Kidney tubule cell (primary cell): ENCODE results near the gene SAMD7.
A peak's percentile ranks its signal among the peaks of the same experiment; 100 is the strongest.

ENCODE experiments used
- DNase-seq: peaks from one replicate; pipeline ENCODE4 v3.0.0-alpha.2; 2018; ENCODE audit warnings: low spot score

Gene SAMD7

DNA sequence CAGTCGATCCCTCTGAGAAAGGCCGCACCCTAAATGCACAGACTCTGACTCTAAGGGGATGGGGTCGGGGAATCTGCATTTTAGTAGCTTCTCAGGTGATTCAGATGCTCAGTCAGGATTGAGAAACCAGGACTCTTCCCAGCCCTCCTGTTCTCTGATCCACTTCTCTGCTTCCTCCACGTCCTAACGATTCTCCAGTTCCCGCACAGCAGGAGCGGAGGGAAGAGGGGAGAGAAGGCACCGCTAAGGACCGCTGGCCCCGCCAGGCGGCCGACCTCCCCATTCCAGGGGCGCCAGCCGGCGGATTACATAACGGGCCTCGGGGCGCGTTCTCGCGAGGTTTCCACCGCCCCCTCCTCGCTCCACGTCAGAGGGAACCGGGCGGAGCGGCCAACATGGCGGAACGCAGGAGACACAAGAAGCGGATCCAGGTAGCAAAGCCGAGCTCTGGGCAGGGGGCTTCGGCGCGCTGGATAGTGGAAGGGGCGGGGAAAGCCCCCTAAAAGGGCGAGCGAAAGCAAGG, 55.1 kb downstream of the SAMD7 start, which contains the start of gene SEC62:
Gene SEC62 (plus strand): TSS at position 380 of the 523 bp plus-strand sequence. CDS start 16 bp downstream, at position 396.
- DNase-seq, result peak; percentile 90

DNA sequence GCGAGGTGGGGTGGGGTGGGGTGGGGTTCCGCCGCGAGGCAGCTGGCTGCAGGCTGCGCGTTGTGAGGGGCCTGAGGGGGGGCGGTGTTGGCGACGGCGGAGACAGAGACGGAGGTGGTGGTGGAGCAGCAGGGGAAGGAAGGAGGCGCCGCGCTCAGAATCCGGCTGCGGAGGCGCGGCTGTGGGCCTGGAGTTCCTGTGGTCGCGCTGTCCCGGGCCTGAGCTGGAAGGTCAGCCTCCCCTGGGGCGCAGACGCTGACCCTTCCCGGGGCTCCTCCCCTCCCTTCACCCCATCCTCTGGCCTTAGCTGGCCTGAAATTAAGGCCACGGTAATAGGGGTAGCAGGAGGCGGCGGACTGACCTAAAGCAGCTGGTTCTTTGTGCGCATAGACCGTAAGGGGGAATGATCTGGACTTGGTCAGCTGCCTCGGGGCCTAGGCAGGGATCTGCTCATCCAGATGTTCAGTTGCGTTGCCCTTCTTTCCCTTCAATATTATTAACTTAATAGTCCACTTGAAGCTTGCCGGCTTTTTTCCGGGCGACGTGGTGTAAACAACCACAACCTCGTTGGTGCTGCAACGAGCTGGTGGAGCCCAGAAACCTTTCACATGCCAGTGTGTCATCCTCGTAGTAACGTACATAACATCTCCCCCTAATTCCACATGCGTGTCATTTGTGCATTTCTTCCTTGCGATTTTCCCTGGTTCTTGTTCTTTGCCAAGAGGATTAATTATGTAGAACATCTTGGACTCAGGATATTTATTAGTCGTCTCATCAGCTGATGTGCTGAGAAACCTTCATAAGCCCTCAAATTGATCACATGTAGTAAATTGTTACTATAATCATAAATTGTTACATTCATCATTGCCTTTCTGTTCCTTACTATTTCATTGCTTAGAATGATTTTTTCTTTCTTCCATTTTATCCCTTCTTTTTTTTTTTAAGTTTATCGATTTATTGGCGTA, 55.9 kb downstream of the SAMD7 start:
- peak; percentile 51 for DNase-seq

DNA sequence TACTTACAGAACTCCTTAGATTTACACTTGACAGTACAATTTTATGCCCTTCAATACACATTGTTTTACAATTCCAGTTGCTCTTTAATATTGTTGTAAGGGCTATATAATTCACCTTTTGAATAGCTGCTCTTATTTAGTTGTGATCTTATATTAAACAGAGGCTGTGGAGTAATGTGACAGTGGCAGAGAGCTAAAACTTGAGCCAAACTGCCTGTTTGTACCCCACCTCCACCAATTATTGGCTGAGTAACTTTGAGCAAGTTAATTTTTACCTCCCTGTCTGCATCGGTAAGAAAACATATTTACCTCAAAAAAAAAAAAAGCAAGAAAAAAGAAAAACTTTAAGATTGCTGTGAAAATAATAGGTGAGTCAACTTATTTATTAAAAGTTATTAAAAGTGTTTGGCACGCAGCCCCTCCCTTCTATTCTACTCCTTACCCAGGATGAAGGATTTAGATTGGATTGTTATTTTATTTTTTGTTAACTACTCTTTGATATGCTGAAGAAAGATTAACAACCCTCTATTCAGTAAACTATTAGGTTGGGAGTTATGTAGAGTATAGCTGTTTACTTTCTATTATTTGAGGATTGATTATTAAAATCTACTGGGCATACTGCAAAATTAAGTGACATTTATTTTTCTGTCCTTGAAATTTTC, 57.0 kb downstream of the SAMD7 start:
- no peak for DNase-seq

DNA sequence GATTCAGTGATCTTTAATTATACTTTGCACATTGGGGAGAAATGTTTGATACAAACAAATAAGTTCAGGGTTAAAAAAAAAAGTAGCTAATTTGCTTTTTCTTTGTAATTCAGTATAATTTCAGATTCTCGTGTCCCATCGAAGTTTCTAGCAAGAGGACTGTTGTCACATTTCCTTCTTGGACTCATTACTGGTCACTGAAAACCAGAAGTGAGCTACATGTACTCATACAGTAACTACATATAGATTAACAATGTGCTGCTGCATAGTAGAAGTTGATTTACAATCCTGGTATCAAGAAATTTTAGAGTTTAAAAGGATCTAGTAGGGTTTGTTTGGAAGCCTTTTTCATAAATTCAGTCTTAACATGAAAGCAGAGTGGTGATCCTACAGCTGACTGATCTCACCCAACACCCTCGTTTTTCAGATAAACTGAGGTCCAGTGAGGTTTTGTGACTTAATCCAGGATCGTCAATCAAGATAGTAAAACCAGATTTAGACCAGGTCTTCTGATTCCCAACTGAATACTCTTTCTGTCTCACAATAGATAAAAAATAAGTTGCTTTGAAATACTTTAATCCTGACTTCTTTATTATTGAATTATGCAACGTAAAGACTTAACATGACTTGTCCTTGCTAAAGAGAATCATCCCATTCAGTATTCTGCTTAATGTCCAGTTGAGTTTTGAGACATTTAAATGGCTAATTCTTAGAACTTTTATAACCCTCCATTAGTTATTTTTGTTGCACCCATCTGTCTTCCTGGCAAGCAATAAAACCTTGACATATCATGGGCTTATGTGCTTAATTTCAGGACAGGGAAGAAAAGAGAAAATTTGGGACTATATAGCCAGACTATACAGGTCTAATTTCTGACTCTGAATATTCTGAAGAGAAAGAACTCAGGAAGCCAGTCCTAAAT, 58.1 kb downstream of the SAMD7 start:
- no peak for DNase-seq

DNA sequence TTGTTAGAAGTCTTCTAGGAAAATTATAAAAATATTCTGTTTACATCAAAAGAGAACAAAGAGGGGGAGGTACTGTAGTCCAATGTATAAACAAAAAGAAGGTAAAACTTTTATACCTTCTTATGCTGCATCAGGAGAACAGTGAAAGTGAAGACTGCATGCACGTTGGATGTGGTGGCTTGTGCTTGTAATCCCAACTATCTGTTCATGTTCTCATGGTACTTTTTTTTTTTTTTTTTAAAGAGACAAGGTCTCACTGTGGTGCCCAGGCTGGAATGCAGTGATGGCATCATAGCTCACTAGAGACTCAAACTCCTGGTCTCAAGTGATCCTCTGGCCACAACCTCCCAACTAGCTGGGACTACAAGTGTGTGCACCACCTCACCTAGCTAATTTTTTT, 59.5 kb downstream of the SAMD7 start:
- peak; percentile 4 for DNase-seq

DNA sequence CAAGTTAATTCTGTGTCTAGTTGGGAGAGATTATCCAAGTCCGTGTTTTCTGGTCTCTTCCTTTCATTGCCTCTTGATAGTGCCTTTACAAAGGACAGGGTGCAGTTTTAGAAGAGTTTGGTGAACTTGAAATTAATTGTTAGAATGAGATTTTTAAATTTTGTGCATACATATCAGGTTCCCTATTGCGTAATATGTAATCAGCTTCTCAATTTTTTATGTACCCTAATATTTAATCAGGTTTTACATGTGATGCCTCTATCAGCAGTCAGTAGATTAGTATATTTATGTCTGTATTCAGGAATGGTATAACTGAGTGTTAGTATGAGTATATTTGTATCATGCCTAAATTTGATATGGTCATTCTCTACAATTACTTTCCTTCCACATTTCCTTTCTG, 60.1 kb downstream of the SAMD7 start:
- no peak for DNase-seq

DNA sequence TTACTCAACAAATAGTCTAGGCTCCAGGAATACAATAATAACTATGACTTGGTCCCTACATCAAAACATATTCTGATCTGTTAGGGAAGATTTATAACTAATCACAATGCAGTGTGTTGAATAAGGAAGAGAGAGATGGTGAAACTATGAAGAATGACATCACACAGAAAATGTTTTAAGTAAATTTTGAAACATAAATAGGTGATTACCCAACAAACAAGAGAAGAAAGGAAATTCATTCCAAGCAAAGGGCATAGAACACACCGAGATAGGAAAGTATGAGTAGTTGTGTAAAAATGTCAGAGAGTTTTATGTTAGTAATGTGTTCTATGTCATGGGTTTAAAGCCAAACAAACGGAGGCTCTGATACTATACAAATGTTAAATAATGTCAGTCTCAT, 68.7 kb downstream of the SAMD7 start:
- DNase-seq, result peak; percentile 7

DNA sequence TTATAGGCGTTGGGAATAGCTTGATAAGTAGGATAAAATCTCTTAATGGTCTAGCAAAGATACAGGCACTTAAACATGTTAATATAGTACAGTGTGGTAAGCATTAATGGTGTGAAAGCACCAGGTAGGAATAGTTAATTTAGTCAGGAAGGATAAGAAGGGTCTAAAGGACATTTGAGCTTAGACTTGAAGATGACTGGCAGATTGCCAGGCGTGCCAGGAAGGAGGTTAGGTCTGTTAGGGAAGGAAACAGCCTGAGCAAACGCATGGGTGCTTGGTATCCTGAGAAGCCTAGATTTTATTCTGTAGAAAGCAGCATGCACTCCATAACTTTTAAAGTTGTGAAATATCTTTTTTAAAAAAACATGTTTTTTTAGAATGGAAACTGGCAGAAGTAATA, 72.9 kb downstream of the SAMD7 start:
- DNase-seq, result no peak
